Measurements from ENCODE around the gene TCEA3.

DNA sequence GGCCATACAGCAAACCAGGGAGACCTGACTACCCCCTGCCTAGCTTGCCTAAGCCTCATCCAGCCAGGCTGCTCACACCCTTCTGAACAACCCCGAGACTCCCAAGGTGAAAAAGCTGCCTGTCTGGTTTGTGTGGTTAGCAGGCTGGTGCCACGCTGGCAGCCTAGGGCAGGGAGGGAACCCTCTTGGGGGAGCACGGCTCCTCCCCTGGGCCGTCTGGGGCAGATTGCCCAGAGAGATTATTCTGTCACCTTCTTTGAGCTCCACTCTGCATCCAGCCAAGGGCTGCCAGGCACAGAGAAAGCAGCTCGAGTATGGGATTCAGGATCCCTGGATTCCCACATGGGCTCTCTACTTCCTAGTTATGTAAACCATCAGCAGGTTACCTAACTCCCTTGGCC lies 27.5 kb upstream of the TCEA3 start:
- TF ChIP-seq, protein P1, sequence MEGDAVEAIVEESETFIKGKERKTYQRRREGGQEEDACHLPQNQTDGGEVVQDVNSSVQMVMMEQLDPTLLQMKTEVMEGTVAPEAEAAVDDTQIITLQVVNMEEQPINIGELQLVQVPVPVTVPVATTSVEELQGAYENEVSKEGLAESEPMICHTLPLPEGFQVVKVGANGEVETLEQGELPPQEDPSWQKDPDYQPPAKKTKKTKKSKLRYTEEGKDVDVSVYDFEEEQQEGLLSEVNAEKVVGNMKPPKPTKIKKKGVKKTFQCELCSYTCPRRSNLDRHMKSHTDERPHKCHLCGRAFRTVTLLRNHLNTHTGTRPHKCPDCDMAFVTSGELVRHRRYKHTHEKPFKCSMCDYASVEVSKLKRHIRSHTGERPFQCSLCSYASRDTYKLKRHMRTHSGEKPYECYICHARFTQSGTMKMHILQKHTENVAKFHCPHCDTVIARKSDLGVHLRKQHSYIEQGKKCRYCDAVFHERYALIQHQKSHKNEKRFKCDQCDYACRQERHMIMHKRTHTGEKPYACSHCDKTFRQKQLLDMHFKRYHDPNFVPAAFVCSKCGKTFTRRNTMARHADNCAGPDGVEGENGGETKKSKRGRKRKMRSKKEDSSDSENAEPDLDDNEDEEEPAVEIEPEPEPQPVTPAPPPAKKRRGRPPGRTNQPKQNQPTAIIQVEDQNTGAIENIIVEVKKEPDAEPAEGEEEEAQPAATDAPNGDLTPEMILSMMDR (IDR thresholded peaks at IDR 0.05) = no peak
- TF ChIP-seq, protein P2, sequence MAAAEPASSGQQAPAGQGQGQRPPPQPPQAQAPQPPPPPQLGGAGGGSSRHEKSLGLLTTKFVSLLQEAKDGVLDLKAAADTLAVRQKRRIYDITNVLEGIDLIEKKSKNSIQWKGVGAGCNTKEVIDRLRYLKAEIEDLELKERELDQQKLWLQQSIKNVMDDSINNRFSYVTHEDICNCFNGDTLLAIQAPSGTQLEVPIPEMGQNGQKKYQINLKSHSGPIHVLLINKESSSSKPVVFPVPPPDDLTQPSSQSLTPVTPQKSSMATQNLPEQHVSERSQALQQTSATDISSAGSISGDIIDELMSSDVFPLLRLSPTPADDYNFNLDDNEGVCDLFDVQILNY (CRISPR knock-in tag; IDR thresholded peaks at IDR 0.05) = no peak
- TF ChIP-seq SMAD3 (CRISPR knock-in tag; IDR thresholded peaks at IDR 0.05; ENCODE audit: borderline replicate concordance) = no peak
- no peak for TF ChIP-seq HMGA2 (CRISPR knock-in tag; IDR thresholded peaks at IDR 0.05)
- TF ChIP-seq, protein P3, sequence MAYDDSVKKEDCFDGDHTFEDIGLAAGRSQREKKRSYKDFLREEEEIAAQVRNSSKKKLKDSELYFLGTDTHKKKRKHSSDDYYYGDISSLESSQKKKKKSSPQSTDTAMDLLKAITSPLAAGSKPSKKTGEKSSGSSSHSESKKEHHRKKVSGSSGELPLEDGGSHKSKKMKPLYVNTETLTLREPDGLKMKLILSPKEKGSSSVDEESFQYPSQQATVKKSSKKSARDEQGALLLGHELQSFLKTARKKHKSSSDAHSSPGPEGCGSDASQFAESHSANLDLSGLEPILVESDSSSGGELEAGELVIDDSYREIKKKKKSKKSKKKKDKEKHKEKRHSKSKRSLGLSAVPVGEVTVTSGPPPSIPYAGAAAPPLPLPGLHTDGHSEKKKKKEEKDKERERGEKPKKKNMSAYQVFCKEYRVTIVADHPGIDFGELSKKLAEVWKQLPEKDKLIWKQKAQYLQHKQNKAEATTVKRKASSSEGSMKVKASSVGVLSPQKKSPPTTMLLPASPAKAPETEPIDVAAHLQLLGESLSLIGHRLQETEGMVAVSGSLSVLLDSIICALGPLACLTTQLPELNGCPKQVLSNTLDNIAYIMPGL (CRISPR knock-in tag; IDR thresholded peaks at IDR 0.05) = no peak
- TF ChIP-seq, protein P4, sequence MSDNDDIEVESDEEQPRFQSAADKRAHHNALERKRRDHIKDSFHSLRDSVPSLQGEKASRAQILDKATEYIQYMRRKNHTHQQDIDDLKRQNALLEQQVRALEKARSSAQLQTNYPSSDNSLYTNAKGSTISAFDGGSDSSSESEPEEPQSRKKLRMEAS (CRISPR knock-in tag; IDR thresholded peaks at IDR 0.05) = no peak
- no peak for TF ChIP-seq RELA (CRISPR knock-in tag; IDR thresholded peaks at IDR 0.05; ENCODE audit: borderline replicate concordance)
- TF ChIP-seq, protein P5, sequence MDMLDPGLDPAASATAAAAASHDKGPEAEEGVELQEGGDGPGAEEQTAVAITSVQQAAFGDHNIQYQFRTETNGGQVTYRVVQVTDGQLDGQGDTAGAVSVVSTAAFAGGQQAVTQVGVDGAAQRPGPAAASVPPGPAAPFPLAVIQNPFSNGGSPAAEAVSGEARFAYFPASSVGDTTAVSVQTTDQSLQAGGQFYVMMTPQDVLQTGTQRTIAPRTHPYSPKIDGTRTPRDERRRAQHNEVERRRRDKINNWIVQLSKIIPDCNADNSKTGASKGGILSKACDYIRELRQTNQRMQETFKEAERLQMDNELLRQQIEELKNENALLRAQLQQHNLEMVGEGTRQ (CRISPR knock-in tag; IDR thresholded peaks at IDR 0.05) = no peak
- TF ChIP-seq NFE2L1 (CRISPR knock-in tag; IDR thresholded peaks at IDR 0.05) = no peak
- TF ChIP-seq CREB1 (CRISPR knock-in tag; IDR thresholded peaks at IDR 0.05) = no peak
- TF ChIP-seq NR2C2 (CRISPR knock-in tag; IDR thresholded peaks at IDR 0.05) = no peak
- TF ChIP-seq, protein P6, sequence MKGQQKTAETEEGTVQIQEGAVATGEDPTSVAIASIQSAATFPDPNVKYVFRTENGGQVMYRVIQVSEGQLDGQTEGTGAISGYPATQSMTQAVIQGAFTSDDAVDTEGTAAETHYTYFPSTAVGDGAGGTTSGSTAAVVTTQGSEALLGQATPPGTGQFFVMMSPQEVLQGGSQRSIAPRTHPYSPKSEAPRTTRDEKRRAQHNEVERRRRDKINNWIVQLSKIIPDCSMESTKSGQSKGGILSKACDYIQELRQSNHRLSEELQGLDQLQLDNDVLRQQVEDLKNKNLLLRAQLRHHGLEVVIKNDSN (CRISPR knock-in tag; IDR thresholded peaks at IDR 0.05) = no peak
